Posterior vena cava (tissue), 2 donors: Measurements from ENCODE around the gene RITA1. TPM values are rescaled to one million over a fixed set of nuclear protein-coding genes. Genes with fewer than 3 reads are reported as not detected.

Experiments
- DNase-seq: peaks from one replicate; pipeline ENCODE4 v3.0.0-alpha.2; 2020; ENCODE audit warnings: low spot score
- intact Hi-C, 2 donors: fragments of 100-400 bp; cut with DNase I; formaldehyde crosslinking; loops; one replicate each; pipeline versions ENCODE4 v1.14.1 to v1.14.2; 2022 to 2023
- total RNA-seq, 2 donors: library from RNA; stranded (reverse); fragmentation: NEBNext Ultra II Directional; extraction: Animal tissue kit (Norgen Biotek cat#: 25700); gene quantifications; one replicate each; pipeline ENCODE4 v1.2.1, GENCODE V29; 2021
- donor health status: DM: yes; HTN: yes; CAD: no.
- donor health status: DM: yes; HTN: yes; CAD: no.

The RITA1 gene
- total RNA-seq, 2 donors from 2014 or later: 6.6 to 9.7 TPM

GRCh38 chr12:113170926-113171325, 14.6 kb upstream of the RITA1 start:
- intact Hi-C loops: no loop called here
- DNase-seq: no peak

- intact Hi-C loops: no loop called here
- DNase-seq: no peak
These were observed 14.0 kb upstream of the RITA1 start for GRCh38 chr12:113171543-113171942.

- intact Hi-C loops: no loop called here
- peak; percentile 79 for DNase-seq
These were observed 13.3 kb upstream of the RITA1 start for GRCh38 chr12:113172185-113172584.

GRCh38 chr12:113173081-113173698, 12.3 kb upstream of the RITA1 start:
- DNase-seq: no peak
- intact Hi-C loops: no loop called here

- intact Hi-C loops: no loop called here
- DNase-seq: peak; percentile 93
These were observed 10.8 kb upstream of the RITA1 start for GRCh38 chr12:113174461-113175384.

- intact Hi-C loops: no loop called here
These were observed 6.5 kb upstream of the RITA1 start for GRCh38 chr12:113179023-113179422.

GRCh38 chr12:113180333-113180732, 5.2 kb upstream of the RITA1 start:
- DNase-seq: no peak
- intact Hi-C loops: no loop called here

More at GRCh38 chr12:113179023-113179422, 6.5 kb upstream of the RITA1 start:
- DNase-seq: no peak

GRCh38 chr12:113181975-113182374, 3.5 kb upstream of the RITA1 start:
- no peak for DNase-seq
- intact Hi-C loops: no loop called here

GRCh38 chr12:113183030-113183589, 2.4 kb upstream of the RITA1 start:
- intact Hi-C loops: no loop called here

GRCh38 chr12:113184098-113184899, 1.2 kb upstream of the RITA1 start:
- intact Hi-C loops: no loop called here
- no peak for DNase-seq

More at GRCh38 chr12:113183030-113183589, 2.4 kb upstream of the RITA1 start:
- DNase-seq: no peak

- peak; percentile 97 for DNase-seq
- intact Hi-C loops: no loop called here
These were observed 681 bp upstream of the RITA1 start for GRCh38 chr12:113184900-113185179.

GRCh38 chr12:113186033-113186365, 478 bp downstream of the RITA1 start:
- intact Hi-C loops: no loop called here
- DNase-seq: no peak

- intact Hi-C loops: no loop called here
- DNase-seq: no peak
These were observed 1.3 kb downstream of the RITA1 start for GRCh38 chr12:113186666-113187325.

- DNase-seq: no peak
- intact Hi-C loops: no loop called here
These were observed 3.8 kb downstream of the RITA1 start for GRCh38 chr12:113189361-113189760.

GRCh38 chr12:113190761-113191160, 5.2 kb downstream of the RITA1 start:
- DNase-seq: no peak
- intact Hi-C loops: loop anchor here (5.0 to 10.0 kb wide), 2 partner anchors 232 to 234 kb away; partner anchors contain the start of gene SDSL (in 2 of the 2)

GRCh38 chr12:113191227-113191626, 5.7 kb downstream of the RITA1 start:
- intact Hi-C loops: loop anchor here (5.0 to 10.0 kb wide), 2 partner anchors 231 to 234 kb away; partner anchors contain the start of gene SDSL (in 2 of the 2)
- no peak for DNase-seq

- intact Hi-C loops: loop anchor here (5.0 to 10.0 kb wide), 2 partner anchors 227 to 230 kb away; partner anchors contain the start of gene SDSL (in 2 of the 2)
- DNase-seq: no peak
These were observed 9.5 kb downstream of the RITA1 start for GRCh38 chr12:113194971-113195391.

GRCh38 chr12:113195598-113195997, 10.1 kb downstream of the RITA1 start:
- DNase-seq: no peak
- intact Hi-C loops: loop anchor here in 1 of 2 donors (10.0 kb wide), 1 partner anchor 229 kb away; the partner anchor contains the start of gene SDSL

- intact Hi-C loops: loop anchor here in 1 of 2 donors (10.0 kb wide), 1 partner anchor 228 kb away; the partner anchor contains the start of gene SDSL
- DNase-seq: no peak
These were observed 11.1 kb downstream of the RITA1 start for GRCh38 chr12:113196582-113196981.
